HepG2 (cell line): Measurements from ENCODE around the gene ZNF773. TPM values are rescaled to one million over a fixed set of nuclear protein-coding genes. Genes with fewer than 3 reads are reported as not detected.

Source experiments
- ATAC-seq: fragments of 200-7000 bp; cut with Tn5 transposase; 3 replicates; pipeline ENCODE4 v1.9.1; 2020; ENCODE audit warnings: mild to moderate bottlenecking, moderate library complexity
- BruUV-seq: library from RNA; stranded (reverse); fragments of 400-500 nt; replicated peaks from 2 replicates; lab custom pipeline; 2021; lab: Mats Ljungman, UMichigan
- CTCF ChIA-PET: fragments of 300-600 bp; formaldehyde crosslinking; extraction: SDS; loops from one replicate; lab custom pipeline; 2021; ENCODE audit warnings: low total read pairs, inconsistent platforms, low intra/inter-chr PET ratio; lab: Yijun Ruan, JAX
- POLR2A ChIA-PET: fragments of 350-600 bp; sonication (Branson Sonifier 250); formaldehyde crosslinking; loops from one replicate; lab custom pipeline; 2020; ENCODE audit warnings: antibody characterized with exemption, inconsistent platforms; lab: Yijun Ruan, JAX
- DNase-seq: peaks from one replicate; pipeline ENCODE4 v3.0.0-alpha.2; 2015; ENCODE audit warnings: low spot score
- FAIRE-seq: peaks from 3 replicates; lab custom pipeline; 2011; peaks lifted over from hg19 to GRCh38; lab: Jason Lieb, UNC
- H2AFZ ChIP-seq: one replicate; pipeline ENCODE4 v1.6.1; 2011; ENCODE audit warnings: low read length, inconsistent platforms
- H3K27ac ChIP-seq: fragments of 300-600 bp; 3 replicates; pipeline ENCODE4 v1.8.0; 2011; ENCODE audit warnings: mixed run types, mild to moderate bottlenecking, mixed read lengths, low read length, inconsistent platforms; ENCODE audit not compliant: insufficient read depth; ENCODE audit errors: extremely low read length
- H3K27me3 ChIP-seq, 2 experiments: fragments of 200-600 bp in 1 of 2; 2 replicates in 1 of 2; 3 replicates in 1 of 2; pipeline versions ENCODE4 v1.6.0 to v1.8.0; 2011; ENCODE audit warnings: low read length in 2 of 2, mild to moderate bottlenecking in 2 of 2, moderate library complexity in 2 of 2, inconsistent platforms in 1 of 2; ENCODE audit not compliant: insufficient read depth in 2 of 2, control insufficient read depth in 1 of 2
- H3K36me3 ChIP-seq, 2 experiments: fragments of 200-600 bp in 1 of 2; replicated peaks in 1 of 2; 2 replicates in 1 of 2; 3 replicates in 1 of 2; pipeline versions ENCODE4 v1.5.1 to v1.8.0; 2011; ENCODE audit warnings: low read length in 2 of 2, inconsistent platforms in 1 of 2; ENCODE audit not compliant: insufficient read depth in 2 of 2, control insufficient read depth in 1 of 2
- H3K4me1 ChIP-seq: 2 replicates; pipeline ENCODE4 v1.5.1; 2012; ENCODE audit warnings: low read length, inconsistent platforms; ENCODE audit not compliant: insufficient read depth
- H3K4me2 ChIP-seq: 2 replicates; pipeline ENCODE4 v1.6.0; 2011; ENCODE audit warnings: low read depth, low read length, inconsistent platforms
- H3K4me3 ChIP-seq, 3 experiments: fragments of 200-600 bp in 1 of 3; sonication (generic), shearing (Covaris generic) in 1 of 3; replicated peaks in 1 of 3; 2 replicates each; pipeline ENCODE4 v1.5.1; 2011 to 2016; ENCODE audit warnings: low read length in 3 of 3, inconsistent platforms in 2 of 3, low read depth in 2 of 3, mild to moderate bottlenecking in 2 of 3, control low read depth in 1 of 3, mixed read lengths in 1 of 3; ENCODE audit not compliant: insufficient read depth in 1 of 3
- H3K79me2 ChIP-seq: one replicate; pipeline ENCODE4 v1.6.1; 2011; ENCODE audit warnings: low read length, inconsistent platforms; ENCODE audit not compliant: insufficient read depth
- H3K9ac ChIP-seq: 2 replicates; pipeline ENCODE4 v1.6.0; 2011; ENCODE audit warnings: mild to moderate bottlenecking, low read depth, low read length, inconsistent platforms; ENCODE audit not compliant: insufficient read depth
- H3K9me3 ChIP-seq: 2 replicates; pipeline ENCODE4 v1.5.1; 2012; ENCODE audit warnings: mild to moderate bottlenecking, low read length
- H4K20me1 ChIP-seq: 2 replicates; pipeline ENCODE4 v1.6.0; 2011; ENCODE audit warnings: inconsistent platforms, mild to moderate bottlenecking, low read length, moderate library complexity; ENCODE audit not compliant: insufficient read depth
- FOXK2 ChIP-seq: fragments of 450-650 bp; IDR thresholded peaks from 2 replicates; pipeline ENCODE4 v1.6.1; 2016
- HNF1A ChIP-seq, 2 experiments: sonication (generic) in 1 of 2; formaldehyde crosslinking in 1 of 2; IDR thresholded peaks; 2 replicates each; pipeline versions ENCODE4 v1.4.0 to v1.6.1; 2016 to 2020; ENCODE audit warnings: borderline replicate concordance in 1 of 2, low read depth in 1 of 2, mild to moderate bottlenecking in 1 of 2, missing genetic modification reagents in 1 of 2
- RORA ChIP-seq: sonication (generic); formaldehyde crosslinking; IDR thresholded peaks from 2 replicates; pipeline ENCODE4 v1.5.0; 2020; ENCODE audit warnings: mild to moderate bottlenecking, missing genetic modification reagents, moderate library complexity
- SMARCE1 ChIP-seq: fragments of 450-650 bp; IDR thresholded peaks from 2 replicates; pipeline ENCODE4 v1.6.1; 2017; ENCODE audit warnings: borderline replicate concordance
- ZNF235 ChIP-seq: sonication (generic); formaldehyde crosslinking; IDR thresholded peaks from 2 replicates; pipeline ENCODE4 v1.8.1; 2023; ENCODE audit warnings: mild to moderate bottlenecking, missing genetic modification reagents, borderline replicate concordance
- ZNF44 ChIP-seq: sonication (generic); formaldehyde crosslinking; IDR thresholded peaks from 2 replicates; pipeline ENCODE4 v1.5.1; 2020; ENCODE audit warnings: mild to moderate bottlenecking, missing genetic modification reagents
- ZSCAN22 ChIP-seq: sonication (generic); formaldehyde crosslinking; IDR thresholded peaks from 2 replicates; pipeline ENCODE4 v1.4.0; 2020; ENCODE audit warnings: mild to moderate bottlenecking, missing genetic modification reagents
- WGBS: methylation state at CpG from one replicate; pipeline ENCODE4 v1.1.6; 2017; ENCODE audit warnings: low lambda C conversion rate; 5-methylcytosine and 5-hydroxymethylcytosine counted together
- in situ Hi-C: cut with HindIII; loops from 2 replicates; pipeline ENCODE4 v1.10.0; 2017; ENCODE audit warnings: low pct_unique_long_range_greater_than_20kb; ENCODE audit not compliant: extremely low pct_ligation_motif_present
- intact Hi-C: fragments of 100-400 bp; cut with micrococcal nuclease; formaldehyde crosslinking; loops from one replicate; pipeline ENCODE4 v1.10.0; 2022; ENCODE audit not compliant: unreplicated experiment
- polyA plus RNA-seq, 8 experiments: library from polyadenylated mRNA; depleted of rRNA in 3 of 8; stranded (reverse) in 7 of 8; unstranded in 1 of 8; fragments of >200 nt; fragmentation: Illumina TruSeq in 4 of 8; extraction: Trizol in 4 of 8; gene quantifications; 2 replicates each; pipeline versions ENCODE4 v1.2.1 to v1.2.3, GENCODE V29; 2011 to 2016; ENCODE audit warnings: low read depth in 4 of 8, missing spikeins in 1 of 8, mixed read lengths in 1 of 8; ENCODE audit not compliant: insufficient read depth in 1 of 8
- total RNA-seq, 5 experiments: library from RNA; depleted of rRNA; stranded (reverse); fragments of >200 nt; fragmentation: Illumina TruSeq; extraction: Trizol; gene quantifications; 2 replicates each; pipeline ENCODE4 v1.2.3, GENCODE V29; 2016; ENCODE audit warnings: low read depth in 1 of 5
- TF ChIP-seq, protein P1 (sequence below): sonication (generic); formaldehyde crosslinking; IDR thresholded peaks from 2 replicates; pipeline ENCODE4 v1.8.1; 2023; ENCODE audit warnings: mild to moderate bottlenecking, inconsistent platforms, moderate library complexity, missing genetic modification reagents, borderline replicate concordance

ZNF773 gene
- total and polyA plus RNA-seq, 2 of the 13 experiments (the other 11 are each of a cell fraction or from before 2014, with no cell fraction given): 5.7 to 6.7 TPM

DNA sequence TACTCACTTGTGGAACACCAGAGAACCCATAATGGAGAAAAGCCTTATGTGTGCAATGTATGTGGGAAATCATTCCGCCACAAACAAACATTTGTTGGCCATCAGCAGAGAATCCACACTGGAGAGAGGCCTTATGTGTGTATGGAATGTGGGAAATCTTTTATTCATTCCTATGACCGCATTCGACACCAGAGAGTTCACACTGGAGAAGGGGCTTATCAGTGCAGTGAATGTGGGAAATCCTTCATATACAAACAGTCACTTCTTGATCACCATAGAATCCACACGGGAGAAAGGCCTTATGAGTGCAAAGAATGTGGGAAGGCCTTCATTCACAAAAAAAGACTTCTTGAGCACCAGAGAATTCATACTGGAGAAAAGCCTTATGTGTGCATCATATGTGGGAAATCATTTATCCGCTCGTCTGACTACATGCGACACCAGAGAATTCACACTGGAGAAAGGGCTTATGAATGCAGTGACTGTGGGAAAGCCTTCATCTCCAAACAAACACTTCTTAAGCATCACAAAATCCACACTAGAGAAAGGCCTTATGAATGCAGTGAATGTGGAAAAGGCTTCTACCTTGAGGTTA is 38.3 kb downstream of the ZNF773 start:
- DNase-seq: no peak
- ChIA-PET CTCF (no interaction called here), POLR2A (no interaction called here)
- intact Hi-C loops (no loop called here), in situ Hi-C loops (no loop called here)
- Histone ChIP-seq H3K36me3 (peaks cover 21 to 61% of the 10 kb centered on the region in 2 experiments), H3K4me1 (peaks cover 8% of the 10 kb centered on the region; the same call in 1 of the 2 replicates), H3K9me3 (peaks cover 29% of the 10 kb centered on the region), H3K79me2 (no peaks in the 10 kb centered on the region), H3K4me3 (no peak overlapping the region), H3K27ac (no peak overlapping the region), H3K4me2 (no peak overlapping the region), H4K20me1 (no peaks in the 10 kb centered on the region), H3K9ac (no peak overlapping the region), H2AFZ (no peak overlapping the region), H3K27me3 (no peaks in the 10 kb centered on the region)
- no peak for FAIRE-seq
- TF ChIP-seq ZNF235 (CRISPR knock-in tag) (no peak), ZSCAN22 (CRISPR knock-in tag) (no peak), ZNF44 (CRISPR knock-in tag) (no peak), RORA (CRISPR knock-in tag) (no peak), FOXK2 (no peak)
- TF ChIP-seq, protein P1, sequence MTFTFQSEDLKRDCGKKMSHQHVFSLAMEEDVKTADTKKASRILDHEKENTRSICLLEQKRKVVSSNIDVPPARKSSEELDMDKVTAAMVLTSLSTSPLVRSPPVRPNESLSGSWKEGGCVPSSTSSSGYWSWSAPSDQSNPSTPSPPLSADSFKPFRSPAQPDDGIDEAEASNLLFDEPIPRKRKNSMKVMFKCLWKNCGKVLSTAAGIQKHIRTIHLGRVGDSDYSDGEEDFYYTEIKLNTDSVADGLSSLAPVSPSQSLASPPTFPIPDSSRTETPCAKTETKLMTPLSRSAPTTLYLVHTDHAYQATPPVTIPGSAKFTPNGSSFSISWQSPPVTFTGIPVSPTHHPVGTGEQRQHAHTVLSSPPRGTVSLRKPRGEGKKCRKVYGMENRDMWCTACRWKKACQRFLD: no peak
- no peak for ATAC-seq
- no TSS peak for BruUV-seq
- 100% methylated on average over 7 of the region's 7 CpGs for WGBS

GRCh38 chr19:57546513-57546912 is 46.8 kb downstream of the ZNF773 start:
- CTCF ChIA-PET: no interaction called here
- Histone ChIP-seq H4K20me1 (no peaks in the 10 kb centered on the region), H3K27me3 (no peaks in the 10 kb centered on the region), H3K4me3 (no peak overlapping the region), H3K9me3 (peaks cover 23% of the 10 kb centered on the region), H3K9ac (no peak overlapping the region), H3K36me3 (peaks cover 24 to 71% of the 10 kb centered on the region in 2 experiments), H3K4me2 (no peak overlapping the region), H2AFZ (no peak overlapping the region), H3K4me1 (no peaks in the 10 kb centered on the region), H3K79me2 (no peaks in the 10 kb centered on the region), H3K27ac (no peak overlapping the region)
- FAIRE-seq: no peak
- intact Hi-C loops (no loop called here), in situ Hi-C loops (no loop called here)
- TF ChIP-seq HNF1A (IDR thresholded peaks at IDR 0.05; ENCODE audit: low read depth): no peak
- TF ChIP-seq HNF1A (CRISPR knock-in tag; IDR thresholded peaks at IDR 0.05; ENCODE audit: borderline replicate concordance): no peak
- TF ChIP-seq SMARCE1: no peak
- no peak for ATAC-seq
- POLR2A ChIA-PET: no interaction called here
- no peak for DNase-seq
- BruUV-seq: no TSS peak
- WGBS: 100% methylated on average over 1 of the region's 1 CpG
